Stimulated activated CD4-positive, alpha-beta T cell treated with anti-CD3 and anti-CD28 coated beads, Interleukin-1b, Interleukin-23, amount 100 ng/mL, for 48 hours (primary cell): ENCODE results near the gene CANT1.

ENCODE experiments used
- DNase-seq: peaks from one replicate; pipeline ENCODE4 v3.0.0-alpha.2; 2020

The CANT1 gene

GRCh38 chr17:78993981-78994671 is 15.4 kb downstream of the CANT1 start:
- no peak for DNase-seq

- peak; percentile 36 for DNase-seq
Observed at GRCh38 chr17:78993241-78993956, 16.2 kb downstream of the CANT1 start.

DNA sequence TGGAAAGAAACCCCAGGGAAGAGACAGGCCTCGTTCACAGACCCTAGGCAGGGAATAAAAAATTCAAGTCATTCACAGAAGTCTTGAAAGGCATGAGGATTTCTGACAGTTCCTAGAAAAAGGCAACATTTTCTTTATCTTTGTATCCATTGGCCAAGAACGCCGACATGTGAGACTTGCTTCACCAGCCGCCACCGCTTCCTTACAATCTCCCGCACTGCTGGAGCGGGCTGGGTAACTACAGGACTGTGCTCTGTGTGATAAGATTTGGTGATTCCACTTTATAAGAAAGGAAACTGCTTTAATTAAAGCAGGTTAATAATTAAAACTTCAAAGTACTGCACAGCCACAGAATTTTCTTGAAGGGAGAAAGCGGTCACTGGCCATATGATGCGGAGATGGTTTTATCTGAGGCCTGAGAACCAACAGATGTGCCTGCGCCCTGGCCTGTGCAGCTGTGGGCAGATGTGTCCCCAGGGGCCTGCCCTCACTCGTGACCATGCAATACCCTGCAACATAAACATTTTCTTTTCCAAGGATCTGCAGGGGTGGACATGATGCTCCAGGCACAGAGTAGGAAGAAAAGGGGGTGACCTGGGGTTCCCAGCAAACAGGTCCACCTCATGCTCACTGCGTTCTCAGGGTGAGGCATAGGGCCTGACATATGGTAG is 16.9 kb downstream of the CANT1 start:
- no peak for DNase-seq

- DNase-seq, result no peak
Observed at GRCh38 chr17:78991906-78992532, 17.5 kb downstream of the CANT1 start.

DNA sequence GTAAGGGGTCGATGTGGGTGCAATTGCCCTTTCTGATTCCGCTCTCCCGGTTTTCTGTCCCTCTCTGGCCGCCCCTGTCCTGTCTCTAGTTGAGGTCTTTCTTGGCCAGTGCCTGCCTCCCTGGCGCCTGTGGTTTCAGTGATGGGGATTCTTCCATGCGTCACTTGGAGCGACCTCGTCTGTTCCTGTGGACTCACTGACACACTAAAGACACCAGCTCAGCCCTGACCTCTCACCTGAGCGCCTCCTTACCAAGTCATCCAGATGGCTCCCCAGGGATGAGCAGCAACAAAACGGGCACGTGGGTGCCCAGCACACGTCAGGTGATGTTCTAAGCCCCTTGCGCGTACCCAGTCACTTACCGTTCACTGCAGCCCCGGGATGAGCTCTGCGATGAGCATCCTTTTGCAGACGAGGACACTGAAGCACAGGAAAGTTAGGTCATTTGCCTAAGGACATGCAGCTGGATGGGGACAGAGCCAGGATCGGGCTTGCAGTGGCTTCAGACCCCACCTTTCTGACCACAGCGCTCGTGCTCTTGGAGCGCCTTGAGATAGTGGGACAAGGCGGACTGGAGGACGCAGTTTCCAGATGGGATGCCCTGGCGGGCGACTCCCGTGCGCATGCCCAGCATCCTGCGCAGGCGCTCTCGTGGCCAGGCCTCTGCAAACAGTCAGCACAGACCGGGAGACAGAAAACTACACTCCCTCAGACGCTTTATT is 18.4 kb downstream of the CANT1 start:
- DNase-seq, result no peak

- no peak for DNase-seq
Observed at GRCh38 chr17:78990349-78991016, 19.1 kb downstream of the CANT1 start.

- no peak for DNase-seq
Observed at GRCh38 chr17:78988152-78988551, 21.4 kb downstream of the CANT1 start.

GRCh38 chr17:78986649-78987328 is 22.8 kb downstream of the CANT1 start:
- no peak for DNase-seq

DNA sequence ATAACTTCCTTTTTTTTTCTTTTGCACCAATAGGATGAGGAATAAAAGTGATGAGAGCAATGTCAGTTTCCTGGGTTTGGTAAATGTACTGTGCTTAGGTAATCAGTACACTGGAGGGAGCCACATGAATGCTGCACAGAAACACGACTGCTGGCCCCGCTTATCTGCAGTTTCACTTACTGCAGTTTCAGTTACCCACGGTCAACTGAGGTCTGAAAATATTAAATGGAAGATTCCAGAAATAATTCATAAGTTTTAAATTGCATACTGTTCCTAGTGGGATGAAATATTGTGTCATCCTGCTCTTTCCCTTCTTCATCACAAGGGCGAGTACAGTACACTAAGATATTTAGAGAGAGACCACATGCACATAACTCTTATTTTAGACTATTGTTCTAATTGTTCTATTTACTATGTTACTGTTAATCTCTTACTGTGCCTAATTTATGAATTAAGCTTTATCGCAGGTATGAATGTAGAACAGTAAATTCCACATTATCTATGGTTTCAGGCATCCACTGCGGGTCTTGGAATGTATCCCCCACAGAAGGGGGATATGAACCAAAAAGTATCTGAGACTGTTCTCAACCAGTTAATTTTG is 23.4 kb downstream of the CANT1 start:
- no peak for DNase-seq

DNA sequence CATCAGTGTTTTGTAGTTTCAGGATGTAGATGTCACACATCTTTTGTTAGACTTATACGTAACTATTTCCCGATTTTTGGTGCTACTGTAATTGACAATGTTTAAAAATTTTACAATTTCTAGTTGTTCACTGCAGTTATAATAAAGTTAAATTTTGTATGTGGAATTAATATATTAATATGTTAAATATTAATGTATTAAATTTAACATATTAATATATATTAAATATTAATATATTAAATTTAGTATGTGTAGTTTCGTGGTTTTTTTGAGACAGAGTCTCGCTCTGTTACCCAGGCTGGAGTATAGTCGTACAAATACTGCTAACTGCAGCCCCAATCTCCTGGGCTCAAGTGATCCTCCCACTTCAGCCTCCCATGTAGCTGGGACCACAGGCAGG is 24.2 kb downstream of the CANT1 start:
- no peak for DNase-seq

DNA sequence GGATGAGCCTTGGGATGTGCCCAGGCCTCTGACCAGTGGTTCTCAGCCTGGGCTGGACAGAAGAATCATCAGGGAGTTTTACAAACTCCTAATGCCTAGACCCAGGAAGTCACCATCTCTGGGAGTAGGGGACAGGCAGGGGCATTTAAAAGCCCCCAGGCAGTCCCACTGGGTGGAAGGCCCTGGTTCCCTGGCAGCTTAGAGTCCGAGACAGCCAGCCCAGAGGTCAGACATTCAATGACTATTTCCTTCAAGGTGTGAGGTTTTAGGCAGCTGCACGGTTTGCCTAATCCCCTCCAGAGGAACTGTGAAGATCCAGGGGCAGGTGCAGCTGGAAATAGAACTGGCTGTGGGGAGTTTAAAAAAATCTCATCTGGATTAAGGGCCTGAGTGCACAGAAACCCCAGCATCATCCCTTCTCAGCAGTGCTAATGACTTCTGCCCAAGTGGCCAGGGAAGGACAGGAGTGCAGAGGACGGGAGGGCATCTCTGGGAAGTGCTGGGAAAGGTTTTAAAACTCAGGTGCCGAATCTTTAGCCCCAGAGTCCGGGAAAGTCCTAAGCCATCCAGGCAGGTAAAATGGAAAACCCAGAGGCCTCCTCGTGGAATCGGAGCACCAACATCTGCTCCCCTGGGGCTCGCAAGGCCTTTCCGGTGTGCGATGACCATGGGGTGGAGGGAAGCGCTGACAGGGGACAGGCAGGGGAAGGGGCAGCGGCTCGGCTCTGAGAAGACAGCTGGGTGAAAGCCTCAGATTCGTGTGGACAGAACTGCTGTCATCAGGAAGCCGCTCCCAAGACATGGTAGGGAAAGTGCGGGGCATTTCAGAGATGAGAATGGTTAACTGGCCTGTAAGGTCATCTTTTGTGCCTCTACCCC is 28.3 kb downstream of the CANT1 start:
- no peak for DNase-seq

- no peak for DNase-seq
Observed at GRCh38 chr17:78980624-78980972, 29.0 kb downstream of the CANT1 start.

GRCh38 chr17:78979780-78980623 is 29.6 kb downstream of the CANT1 start, which contains the start of gene LGALS3BP:
TSS of gene LGALS3BP (minus strand) at chr17:78979923. CDS start at chr17:78977191, 2,732 bp downstream.
- peak; percentile 31 for DNase-seq

GRCh38 chr17:78977997-78978973 is 31.3 kb downstream of the CANT1 start:
- no peak for DNase-seq

GRCh38 chr17:78977681-78977943 is 32.0 kb downstream of the CANT1 start:
- DNase-seq, result no peak

DNA sequence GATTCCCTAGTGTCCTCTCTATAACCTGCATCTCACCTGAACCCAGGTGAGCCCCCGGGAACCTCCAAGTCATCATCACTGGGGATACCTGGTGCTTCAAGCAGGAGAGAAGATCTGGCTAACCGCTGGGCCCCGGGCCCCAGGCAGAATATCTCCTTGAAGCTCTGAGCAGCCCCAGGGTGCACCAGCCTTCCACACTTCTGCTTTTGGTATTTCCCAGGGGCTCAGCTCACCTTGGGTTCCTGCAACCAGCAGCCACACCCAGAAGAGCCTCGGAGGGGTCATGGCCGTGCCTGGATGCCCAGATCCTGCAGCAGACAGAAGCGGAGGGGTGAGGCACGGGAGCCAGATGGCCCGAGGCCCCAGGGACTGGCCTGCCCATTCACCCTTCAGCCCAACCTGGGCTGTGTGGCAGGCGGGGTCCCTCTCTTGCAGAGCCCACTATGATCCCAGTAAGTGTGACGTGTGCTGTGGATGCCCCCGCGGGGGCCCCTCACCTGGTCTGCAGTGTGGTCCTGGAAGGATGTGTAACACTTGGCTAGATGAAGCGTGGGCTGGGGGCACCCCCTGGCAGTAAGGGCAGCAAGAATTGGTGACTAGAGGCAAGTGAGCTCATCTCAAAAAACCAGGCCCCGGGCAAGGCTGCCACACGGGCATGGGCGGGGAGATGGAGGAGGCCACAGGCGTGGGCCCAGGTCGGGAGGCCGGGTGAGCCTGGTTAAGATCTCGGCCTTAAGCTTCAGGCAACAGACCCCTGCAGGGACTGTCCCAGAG is 32.5 kb downstream of the CANT1 start:
- DNase-seq, result no peak
